ENCODE data around the gene PTH2.
"Not testable (repeated sequence)": the region's sequence is repeated elsewhere in the genome, so short reads cannot be mapped to it uniquely, and the experiment has no call there.

The PTH2 gene

GRCh38 chr19:49448432-49448786 is 25.2 kb upstream of the PTH2 start:
- no peak overlapping the region for H3K4me2 ChIP-seq (ENCODE audit: low read depth, low read length)
- H2AFZ ChIP-seq (ENCODE audit: low read length) = no peak overlapping the region
- H3K4me3 ChIP-seq (ENCODE audit: low read length) = no peak overlapping the region
- H3K27ac ChIP-seq (ENCODE audit: low read length) = no peak overlapping the region
- H3K27me3 ChIP-seq (replicated peaks; ENCODE audit: insufficient read depth, low read length) = no peaks in the 10 kb centered on the region
- H3K9me3 ChIP-seq (replicated peaks; ENCODE audit: insufficient read depth, low read length) = no peaks in the 10 kb centered on the region
- no peak for DNase-seq
- H3K36me3 ChIP-seq (replicated peaks; ENCODE audit: insufficient read depth, low read length) = no peaks in the 10 kb centered on the region
- no peaks in the 10 kb centered on the region for H4K20me1 ChIP-seq (ENCODE audit: insufficient read depth, low read length)
- peaks cover 19% of the 10 kb centered on the region for H3F3A ChIP-seq (ENCODE audit: insufficient read depth, low read length)
- H3K9ac ChIP-seq (ENCODE audit: low read length) = no peak overlapping the region
- H3K9me2 ChIP-seq (replicated peaks; ENCODE audit: insufficient read depth, low read length) = no peaks in the 10 kb centered on the region
- H3K4me1 ChIP-seq (ENCODE audit: low read length) = peaks cover 5% of the 10 kb centered on the region; the same call in 1 of the 2 replicates
- peaks cover 20% of the 10 kb centered on the region for H3K79me2 ChIP-seq (ENCODE audit: low read length)
- TF ChIP-seq, protein P1, sequence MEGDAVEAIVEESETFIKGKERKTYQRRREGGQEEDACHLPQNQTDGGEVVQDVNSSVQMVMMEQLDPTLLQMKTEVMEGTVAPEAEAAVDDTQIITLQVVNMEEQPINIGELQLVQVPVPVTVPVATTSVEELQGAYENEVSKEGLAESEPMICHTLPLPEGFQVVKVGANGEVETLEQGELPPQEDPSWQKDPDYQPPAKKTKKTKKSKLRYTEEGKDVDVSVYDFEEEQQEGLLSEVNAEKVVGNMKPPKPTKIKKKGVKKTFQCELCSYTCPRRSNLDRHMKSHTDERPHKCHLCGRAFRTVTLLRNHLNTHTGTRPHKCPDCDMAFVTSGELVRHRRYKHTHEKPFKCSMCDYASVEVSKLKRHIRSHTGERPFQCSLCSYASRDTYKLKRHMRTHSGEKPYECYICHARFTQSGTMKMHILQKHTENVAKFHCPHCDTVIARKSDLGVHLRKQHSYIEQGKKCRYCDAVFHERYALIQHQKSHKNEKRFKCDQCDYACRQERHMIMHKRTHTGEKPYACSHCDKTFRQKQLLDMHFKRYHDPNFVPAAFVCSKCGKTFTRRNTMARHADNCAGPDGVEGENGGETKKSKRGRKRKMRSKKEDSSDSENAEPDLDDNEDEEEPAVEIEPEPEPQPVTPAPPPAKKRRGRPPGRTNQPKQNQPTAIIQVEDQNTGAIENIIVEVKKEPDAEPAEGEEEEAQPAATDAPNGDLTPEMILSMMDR (IDR thresholded peaks at IDR 0.05; ENCODE audit: low read length) = no peak
- TF ChIP-seq EZH2 (optimal IDR thresholded peaks at IDR 0.05; ENCODE audit: low read depth, low read length) = no peak
- TF ChIP-seq EZH2phosphoT487 (IDR thresholded peaks at IDR 0.05; ENCODE audit: low read length) = no peak

DNA sequence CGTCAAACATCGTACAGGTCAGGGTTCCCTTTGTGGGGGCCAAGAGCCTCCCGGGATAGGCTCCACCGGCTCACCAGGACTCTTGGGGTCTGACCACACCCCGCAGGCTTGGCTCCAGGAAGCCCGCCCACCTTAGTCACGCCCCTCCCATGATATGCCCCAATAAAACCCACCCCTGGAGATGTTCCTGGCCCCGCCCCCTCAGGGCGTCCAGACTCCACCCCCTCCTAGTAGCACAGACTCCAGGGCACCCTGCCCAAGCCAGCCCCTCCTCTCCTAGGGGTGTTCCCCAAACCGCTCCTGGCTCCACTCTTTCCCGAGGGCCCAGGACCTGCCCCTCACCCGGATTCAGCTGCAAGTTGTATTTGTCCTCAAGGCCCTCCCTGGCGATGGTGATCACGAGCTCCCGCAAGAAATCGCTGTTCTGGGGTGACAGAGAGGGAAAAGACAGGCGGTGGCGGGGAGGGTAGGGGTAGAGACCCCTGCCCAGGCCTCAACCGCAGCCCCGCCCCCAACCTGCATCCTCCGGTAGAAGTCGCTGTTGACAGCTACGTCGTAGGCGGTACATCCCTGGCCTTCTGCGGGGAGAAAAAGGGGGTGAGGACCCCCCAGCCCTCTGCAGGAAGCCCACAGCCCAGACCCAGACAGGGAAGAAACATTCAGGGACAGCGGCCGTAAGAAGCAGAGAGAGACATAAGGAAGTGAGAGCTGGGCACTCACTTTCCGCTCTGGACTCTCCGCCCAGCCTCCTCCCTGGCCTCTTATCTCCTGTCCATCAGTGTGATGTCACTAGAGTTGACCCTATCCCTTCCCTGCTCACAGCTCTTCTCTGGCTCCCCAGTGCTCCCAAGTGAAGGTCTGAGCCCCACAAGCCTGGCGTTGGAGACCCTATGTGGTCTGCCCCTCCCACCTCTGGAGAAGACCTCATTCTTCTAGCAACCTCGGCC is 24.5 kb upstream of the PTH2 start:
- H2AFZ ChIP-seq (ENCODE audit: low read length) = no peak overlapping the region
- no peak overlapping the region for H3K9ac ChIP-seq (ENCODE audit: low read length)
- H3K9me2 ChIP-seq (replicated peaks; ENCODE audit: insufficient read depth, low read length) = no peaks in the 10 kb centered on the region
- H3K9me3 ChIP-seq (replicated peaks; ENCODE audit: insufficient read depth, low read length) = no peaks in the 10 kb centered on the region
- H3K27me3 ChIP-seq (replicated peaks; ENCODE audit: insufficient read depth, low read length) = no peaks in the 10 kb centered on the region
- H3K4me1 ChIP-seq (ENCODE audit: low read length) = peaks cover 5% of the 10 kb centered on the region; the same call in 1 of the 2 replicates
- H3K4me2 ChIP-seq (ENCODE audit: low read depth, low read length) = no peak overlapping the region
- no peak overlapping the region for H3K27ac ChIP-seq (ENCODE audit: low read length)
- H3F3A ChIP-seq (ENCODE audit: insufficient read depth, low read length) = peaks cover 14% of the 10 kb centered on the region
- DNase-seq = no peak
- TF ChIP-seq EZH2phosphoT487 (IDR thresholded peaks at IDR 0.05; ENCODE audit: low read length) (no peak), EZH2 (optimal IDR thresholded peaks at IDR 0.05; ENCODE audit: low read depth, low read length) (no peak)
- TF ChIP-seq, protein P1 (IDR thresholded peaks at IDR 0.05; ENCODE audit: low read length) = no peak
- no peaks in the 10 kb centered on the region for H3K36me3 ChIP-seq (replicated peaks; ENCODE audit: insufficient read depth, low read length)
- no peaks in the 10 kb centered on the region for H4K20me1 ChIP-seq (ENCODE audit: insufficient read depth, low read length)
- no peak overlapping the region for H3K4me3 ChIP-seq (ENCODE audit: low read length)
- peaks cover 20% of the 10 kb centered on the region for H3K79me2 ChIP-seq (ENCODE audit: low read length)

- Histone ChIP-seq H3K27ac (ENCODE audit: low read length) (no peak overlapping the region), H3K79me2 (ENCODE audit: low read length) (peaks cover 14% of the 10 kb centered on the region), H3K27me3 (replicated peaks; ENCODE audit: insufficient read depth, low read length) (peaks cover 11% of the 10 kb centered on the region), H3K9ac (ENCODE audit: low read length) (no peak overlapping the region), H3K9me3 (replicated peaks; ENCODE audit: insufficient read depth, low read length) (no peaks in the 10 kb centered on the region), H3K4me2 (ENCODE audit: low read depth, low read length) (no peak overlapping the region), H4K20me1 (ENCODE audit: insufficient read depth, low read length) (no peaks in the 10 kb centered on the region), H3K36me3 (replicated peaks; ENCODE audit: insufficient read depth, low read length) (no peaks in the 10 kb centered on the region), H3K4me1 (ENCODE audit: low read length) (peaks cover 5% of the 10 kb centered on the region; the same call in 1 of the 2 replicates), H2AFZ (ENCODE audit: low read length) (no peak overlapping the region), H3K4me3 (ENCODE audit: low read length) (no peak overlapping the region), H3K9me2 (replicated peaks; ENCODE audit: insufficient read depth, low read length) (no peaks in the 10 kb centered on the region), H3F3A (ENCODE audit: insufficient read depth, low read length) (peaks cover 6% of the 10 kb centered on the region; the same call in 1 of the 2 replicates)
- no peak for TF ChIP-seq EZH2phosphoT487 (IDR thresholded peaks at IDR 0.05; ENCODE audit: low read length)
- no peak for TF ChIP-seq EZH2 (optimal IDR thresholded peaks at IDR 0.05; ENCODE audit: low read depth, low read length)
- TF ChIP-seq, protein P1 (IDR thresholded peaks at IDR 0.05; ENCODE audit: low read length) = no peak
- DNase-seq = no peak
Measured at GRCh38 chr19:49445997-49446396, 22.8 kb upstream of the PTH2 start.

DNA sequence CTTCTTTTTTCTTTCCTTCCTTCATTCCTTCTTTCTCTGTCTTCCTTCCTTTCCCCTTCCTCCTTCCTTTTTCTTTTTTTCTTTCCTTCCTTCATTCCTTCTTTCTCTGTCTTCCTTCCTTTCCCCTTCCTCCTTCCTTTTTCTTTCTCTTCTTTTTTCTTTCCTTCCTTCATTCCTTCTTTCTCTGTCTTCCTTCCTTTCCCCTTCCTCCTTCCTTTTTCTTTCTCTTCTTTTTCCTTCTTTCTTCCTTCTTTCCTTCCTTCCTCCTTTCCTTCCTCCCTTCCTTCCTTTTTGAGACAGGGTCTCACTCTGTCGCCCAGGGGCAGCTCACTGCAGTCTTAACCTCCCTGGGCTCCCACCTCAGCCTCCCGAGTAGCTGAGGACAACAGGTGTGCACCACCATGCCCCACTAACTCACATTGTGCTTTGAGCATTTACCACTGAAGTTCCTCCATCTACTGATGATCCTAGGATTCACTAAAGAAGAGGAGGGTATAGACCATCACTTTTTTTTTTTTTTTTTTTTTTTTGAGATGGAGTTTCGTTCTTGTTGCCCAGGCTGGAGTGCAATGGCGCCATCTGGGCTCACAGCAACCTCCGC is 21.0 kb upstream of the PTH2 start:
- not testable (repeated sequence) for DNase-seq; H3K4me1 ChIP-seq (ENCODE audit: low read length)

More for the DNA sequence above, 21.0 kb upstream of the PTH2 start:
- H3K9ac ChIP-seq (ENCODE audit: low read length); H3K9me3 ChIP-seq (replicated peaks; ENCODE audit: insufficient read depth, low read length); H3K79me2 ChIP-seq (ENCODE audit: low read length); H3K36me3 ChIP-seq (replicated peaks; ENCODE audit: insufficient read depth, low read length); H3F3A ChIP-seq (ENCODE audit: insufficient read depth, low read length); H3K27ac ChIP-seq (ENCODE audit: low read length); H3K9me2 ChIP-seq (replicated peaks; ENCODE audit: insufficient read depth, low read length); H4K20me1 ChIP-seq (ENCODE audit: insufficient read depth, low read length): not testable (repeated sequence)
- Histone ChIP-seq H3K4me2 (ENCODE audit: low read depth, low read length) (peak overlapping the region; percentile 90; the same call in 1 of the 2 replicates), H3K4me3 (ENCODE audit: low read length) (peak overlapping the region; percentile 84; the same call in 1 of the 2 replicates), H3K27me3 (replicated peaks; ENCODE audit: insufficient read depth, low read length) (peaks cover 29% of the 10 kb centered on the region), H2AFZ (ENCODE audit: low read length) (peak overlapping the region; percentile 99; the same call in 1 of the 2 replicates)

Data from MM.1S (cell line).